Measurements from ENCODE around the gene LDAF1.
A peak's percentile ranks its signal among the peaks of the same experiment; 100 is the strongest.
"Not testable (repeated sequence)": the region's sequence is repeated elsewhere in the genome, so short reads cannot be mapped to it uniquely, and the experiment has no call there.

Gene LDAF1

GRCh38 chr16:21162661-21163151, 4.2 kb downstream of the LDAF1 start:
- no peak for DNase-seq (ENCODE audit: low read depth in 2 of 2)

DNA sequence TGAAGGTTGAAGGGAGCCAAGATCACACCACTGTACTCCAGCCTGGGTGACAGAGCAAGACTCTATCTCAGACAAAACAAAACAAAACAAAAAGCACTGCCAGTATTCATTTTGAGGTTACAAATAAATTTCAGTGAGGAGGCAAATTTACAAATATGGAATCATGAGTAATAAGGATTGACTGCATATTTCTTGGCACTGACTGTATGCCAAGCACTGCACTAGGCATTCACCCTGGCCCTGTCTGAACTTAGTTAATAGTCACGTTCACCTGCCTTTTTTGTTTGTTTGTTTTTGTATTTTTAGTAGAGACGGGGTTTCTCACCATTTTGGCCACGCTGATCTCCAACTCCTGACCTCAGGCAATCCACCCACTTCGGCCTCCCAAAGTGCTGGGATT, 5.1 kb downstream of the LDAF1 start:
- DNase-seq (ENCODE audit: low read depth in 2 of 2) = no peak

- no peak for DNase-seq (ENCODE audit: low read depth in 2 of 2)
Measured at GRCh38 chr16:21164521-21165168, 6.2 kb downstream of the LDAF1 start.

- no peak for DNase-seq (ENCODE audit: low read depth in 2 of 2)
Measured at GRCh38 chr16:21166561-21166961, 8.1 kb downstream of the LDAF1 start.

DNA sequence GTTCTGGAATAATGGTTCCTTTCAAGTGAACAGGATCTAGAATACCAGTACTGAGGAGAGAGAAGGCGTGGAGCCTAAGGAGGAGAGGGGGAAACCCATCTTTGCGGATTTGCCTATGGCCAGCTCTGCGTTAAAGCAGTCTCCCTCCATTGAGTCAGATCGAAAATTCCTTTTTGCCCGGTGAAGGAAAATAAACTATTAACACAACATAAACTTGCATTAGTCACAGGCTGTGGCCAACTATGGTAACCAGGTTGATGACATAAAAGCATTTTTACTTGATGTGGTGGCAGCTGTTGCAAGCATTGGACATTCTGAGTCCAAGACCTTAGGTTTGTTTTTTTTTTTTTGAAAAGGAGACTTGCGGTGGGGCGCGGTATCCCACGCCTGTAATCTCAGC, 8.9 kb downstream of the LDAF1 start:
- DNase-seq (ENCODE audit: low read depth in 2 of 2) = no peak

DNA sequence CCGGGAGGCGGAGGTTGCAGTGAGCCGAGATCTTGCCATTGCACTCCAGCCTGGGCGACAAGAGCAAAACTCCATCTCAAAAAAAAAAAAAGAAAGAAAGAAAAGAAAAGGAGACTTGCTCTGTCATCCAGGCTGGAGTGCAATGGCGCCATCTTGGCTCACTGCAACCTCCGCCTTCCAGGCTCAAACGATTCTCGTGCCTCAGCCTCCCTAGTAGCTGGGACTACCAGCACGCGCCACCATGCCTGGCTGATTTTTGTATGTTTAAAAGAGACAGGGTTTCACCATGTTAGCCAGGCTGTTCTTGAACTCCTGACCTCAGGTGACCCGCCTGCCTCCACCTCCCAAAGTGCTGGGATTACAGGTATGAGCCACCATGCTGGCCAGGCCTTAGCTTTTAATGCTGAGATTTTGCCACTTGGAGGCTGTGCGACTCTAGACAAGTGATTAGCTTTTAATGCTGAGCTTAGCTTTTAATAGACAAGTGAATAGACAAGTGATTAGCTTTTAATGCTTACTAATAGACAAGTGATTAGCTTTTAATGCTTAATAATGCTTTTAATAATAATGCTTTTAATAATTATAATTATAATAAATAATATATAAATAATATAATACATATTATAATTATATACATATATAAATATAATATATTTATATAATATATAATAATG, 9.6 kb downstream of the LDAF1 start:
- DNase-seq (ENCODE audit: low read depth in 2 of 2) = no peak

DNA sequence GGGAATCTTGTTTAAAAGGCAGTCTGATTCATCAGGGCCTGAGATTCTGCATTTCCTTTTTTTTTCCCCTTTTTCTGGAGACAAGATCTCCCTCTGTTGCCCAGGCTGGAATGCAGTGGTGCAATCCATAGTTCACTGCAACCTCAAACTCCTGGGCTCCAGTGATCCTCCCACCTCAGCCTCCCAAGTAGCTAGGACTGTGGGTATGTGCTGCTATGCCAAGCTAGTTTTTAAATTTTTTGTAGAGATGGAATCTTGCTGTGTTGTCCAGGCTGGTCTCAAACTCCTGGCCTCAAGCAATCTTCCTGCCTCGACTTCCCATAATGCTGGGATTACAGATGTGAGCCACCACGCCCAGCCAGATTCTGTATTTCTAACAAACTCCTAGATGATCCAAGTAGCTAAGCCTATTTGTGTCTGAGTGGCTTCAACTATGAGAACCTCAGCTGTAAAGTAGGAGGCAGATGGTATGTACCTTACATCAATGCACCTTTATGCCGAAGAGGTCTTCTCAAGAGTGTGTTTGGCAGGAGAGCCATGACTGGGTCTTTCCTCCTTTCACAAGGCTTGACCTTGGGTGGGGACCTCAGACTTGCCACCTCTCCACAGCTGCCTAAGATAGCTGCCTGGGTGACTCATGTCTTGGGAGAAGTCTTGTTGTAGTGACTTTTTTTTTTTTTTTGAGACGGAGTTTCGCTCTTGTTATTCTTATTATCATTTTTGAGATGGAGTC, 10.9 kb downstream of the LDAF1 start:
- no peak for DNase-seq (ENCODE audit: low read depth in 2 of 2)

GRCh38 chr16:21170116-21170515, 11.6 kb downstream of the LDAF1 start:
- not testable (repeated sequence) for DNase-seq (ENCODE audit: low read depth in 2 of 2)

- DNase-seq (ENCODE audit: low read depth in 2 of 2) = no peak
Measured at GRCh38 chr16:21172650-21173049, 14.2 kb downstream of the LDAF1 start.

DNA sequence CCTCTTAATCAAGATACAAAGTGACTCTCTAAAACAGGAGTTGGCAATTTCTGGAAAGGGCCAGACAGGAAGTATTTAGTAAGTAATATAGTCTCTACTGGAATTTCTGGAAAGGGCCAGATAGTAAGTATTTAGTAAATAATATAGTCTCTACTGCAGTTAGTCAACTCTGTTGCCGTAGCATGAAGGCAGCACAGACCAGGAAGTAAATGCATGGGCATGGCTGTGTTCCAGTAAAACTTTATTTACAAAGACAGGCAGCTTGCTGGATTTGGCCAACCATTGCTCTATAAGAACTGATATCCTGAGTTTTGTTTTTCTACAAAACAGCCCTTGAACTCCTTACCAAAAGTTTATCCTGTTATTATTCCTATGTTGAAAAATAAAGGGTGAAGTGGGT, 16.9 kb downstream of the LDAF1 start:
- no peak for DNase-seq (ENCODE audit: low read depth in 2 of 2)

GRCh38 chr16:21179126-21179982, 20.9 kb downstream of the LDAF1 start:
- no peak for DNase-seq (ENCODE audit: low read depth in 2 of 2)

GRCh38 chr16:21179983-21180365, 21.5 kb downstream of the LDAF1 start:
- DNase-seq (ENCODE audit: low read depth in 2 of 2) = no peak

- DNase-seq (ENCODE audit: low read depth in 2 of 2) = no peak
Measured at GRCh38 chr16:21183995-21184394, 25.5 kb downstream of the LDAF1 start.

DNA sequence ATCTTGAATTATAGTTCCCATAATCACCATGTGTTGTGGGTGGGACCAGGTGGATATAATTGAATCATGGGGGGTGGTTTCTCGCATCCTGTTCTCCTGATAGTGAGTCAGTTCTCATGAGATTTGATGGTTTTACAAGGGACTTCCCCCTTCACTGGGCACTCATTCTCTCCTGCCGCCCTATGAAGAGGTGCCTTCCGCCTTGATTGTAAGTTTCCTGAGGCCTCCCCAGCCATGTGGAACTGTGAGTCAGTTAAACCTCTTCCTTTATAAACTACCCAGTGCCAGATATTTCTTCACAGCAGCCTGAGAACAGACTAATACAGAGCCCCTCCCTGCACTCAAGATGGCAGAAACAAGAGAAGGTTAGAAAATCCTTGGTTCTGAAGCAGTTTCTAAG, 26.4 kb downstream of the LDAF1 start:
- DNase-seq (ENCODE audit: low read depth in 2 of 2) = peak in 1 of 2 experiments; percentile 34

DNA sequence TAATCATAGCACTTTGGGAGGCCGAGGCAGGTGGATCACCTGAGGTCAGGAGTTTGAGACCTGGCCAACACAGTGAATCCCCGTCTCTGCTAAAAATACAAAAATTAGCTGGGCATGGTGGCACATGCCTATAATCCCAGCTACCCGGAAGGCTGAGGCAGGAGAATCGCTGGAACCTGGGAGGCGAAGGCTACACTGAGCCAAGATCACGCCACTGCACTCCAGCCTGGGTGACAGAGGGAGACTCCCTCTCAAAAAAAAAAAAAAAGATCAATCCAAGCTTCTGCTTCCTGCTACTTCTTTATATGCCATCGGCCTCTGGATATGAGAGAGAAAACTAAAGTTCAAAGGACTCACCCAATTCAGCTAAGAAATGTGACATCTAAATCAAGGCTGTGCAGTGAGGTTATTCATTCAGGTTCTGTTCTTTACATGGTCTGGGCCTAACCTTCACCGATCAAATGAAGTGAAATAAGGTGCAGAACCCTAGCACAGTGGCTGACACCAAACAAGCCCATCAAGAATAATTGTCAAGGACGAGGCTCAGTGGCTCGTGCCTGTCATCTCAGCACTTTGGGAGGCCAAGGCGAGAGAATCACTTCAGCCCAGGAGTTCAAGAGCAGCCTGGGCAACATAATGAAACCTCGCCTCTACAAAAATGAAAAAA, 27.3 kb downstream of the LDAF1 start:
- DNase-seq (ENCODE audit: low read depth in 2 of 2) = no peak

- DNase-seq (ENCODE audit: low read depth in 2 of 2) = no peak
Measured at GRCh38 chr16:21186326-21186691, 27.8 kb downstream of the LDAF1 start.

DNA sequence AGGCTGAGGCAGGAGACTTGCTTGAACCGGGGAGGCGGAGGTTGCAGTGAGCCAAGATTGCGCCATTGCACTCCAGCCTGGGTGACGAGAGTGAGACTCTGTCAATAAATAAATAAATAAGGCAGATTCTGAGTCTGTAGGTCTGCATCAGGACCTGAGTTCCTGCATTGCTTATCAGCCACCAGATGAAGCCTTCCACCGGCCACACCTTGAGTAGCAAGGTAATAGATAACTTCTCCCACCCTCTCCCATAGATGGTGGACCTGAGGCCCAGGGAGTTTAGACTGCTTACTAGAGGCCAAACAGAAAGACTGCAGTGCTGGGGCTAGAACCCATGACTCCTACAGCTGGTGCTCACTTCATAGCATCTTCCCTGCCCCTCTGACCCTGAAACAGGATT, 30.8 kb downstream of the LDAF1 start:
- DNase-seq (ENCODE audit: low read depth in 2 of 2) = no peak

- DNase-seq (ENCODE audit: low read depth in 2 of 2) = no peak
Measured at GRCh38 chr16:21190013-21190412, 31.5 kb downstream of the LDAF1 start.

GRCh38 chr16:21190599-21190998, 32.1 kb downstream of the LDAF1 start:
- no peak for DNase-seq (ENCODE audit: low read depth in 2 of 2)

- DNase-seq (ENCODE audit: low read depth in 2 of 2) = no peak
Measured at GRCh38 chr16:21192991-21193390, 34.5 kb downstream of the LDAF1 start.

- no peak for DNase-seq (ENCODE audit: low read depth in 2 of 2)
Measured at GRCh38 chr16:21194771-21195301, 36.4 kb downstream of the LDAF1 start.
